NK-92 (cell line): Measurements from ENCODE around the gene TMEM259.

ENCODE experiments used
- DNase-seq: peaks from one replicate; lab custom pipeline; 2025; ENCODE audit not compliant: unreplicated experiment; lab: John Stamatoyannopoulos, UW

The TMEM259 gene

GRCh38 chr19:964116-964520 lies 56.8 kb downstream of the TMEM259 start:
- no peak for DNase-seq

- DNase-seq, result no peak
Measured at GRCh38 chr19:963486-963951, 57.4 kb downstream of the TMEM259 start.

GRCh38 chr19:962683-963400 lies 58.1 kb downstream of the TMEM259 start:
- DNase-seq, result no peak

- DNase-seq, result no peak
Measured at GRCh38 chr19:961866-962620, 58.9 kb downstream of the TMEM259 start.

GRCh38 chr19:960601-960938 lies 60.4 kb downstream of the TMEM259 start:
- no peak for DNase-seq

GRCh38 chr19:960020-960419 lies 60.9 kb downstream of the TMEM259 start:
- DNase-seq, result no peak
